ENCODE data around the gene DAPK2. TPM values are rescaled to one million over a fixed set of nuclear protein-coding genes. Genes with fewer than 3 reads are reported as not detected.
A peak's percentile ranks its signal among the peaks of the same experiment; 100 is the strongest.

The DAPK2 gene
- total and polyA plus RNA-seq, 2 of the 13 experiments (the other 11 are each of a cell fraction or from before 2014, with no cell fraction given): 0.33 to 0.63 TPM

- TF ChIP-seq POGK (CRISPR knock-in tag; conservative IDR thresholded peaks at IDR 0.05): no peak
- no peak for TF ChIP-seq ZSCAN29 (CRISPR knock-in tag; conservative IDR thresholded peaks at IDR 0.05)
- TF ChIP-seq HHEX (CRISPR knock-in tag; IDR thresholded peaks at IDR 0.05): no peak
- TF ChIP-seq ARNTL (CRISPR knock-in tag; IDR thresholded peaks at IDR 0.05): no peak
- no peak for TF ChIP-seq ZNF350 (CRISPR knock-in tag; IDR thresholded peaks at IDR 0.05; ENCODE audit: borderline replicate concordance, low read depth)
- TF ChIP-seq ZNF878 (CRISPR knock-in tag; IDR thresholded peaks at IDR 0.05): no peak
- 0 out of 2 replicates have a peak, but pooled peaks have one; percentile 23 for TF ChIP-seq BCL6 (CRISPR knock-in tag; IDR thresholded peaks at IDR 0.05)
- TF ChIP-seq ZNF883 (CRISPR knock-in tag; IDR thresholded peaks at IDR 0.05; ENCODE audit: not compliant biosample characterization): no peak
- TF ChIP-seq JDP2 (CRISPR knock-in tag; IDR thresholded peaks at IDR 0.05; ENCODE audit: borderline replicate concordance): no peak
- TF ChIP-seq REL (CRISPR knock-in tag; conservative IDR thresholded peaks at IDR 0.05): no peak
- no peak for TF ChIP-seq GMEB1 (CRISPR knock-in tag; IDR thresholded peaks at IDR 0.05; ENCODE audit: borderline replicate concordance)
- no peak for TF ChIP-seq ZZZ3 (CRISPR knock-in tag; IDR thresholded peaks at IDR 0.05; ENCODE audit: borderline replicate concordance)
- no peak for TF ChIP-seq ZBTB38 (CRISPR knock-in tag; IDR thresholded peaks at IDR 0.05)
- TF ChIP-seq SP5 (CRISPR knock-in tag; IDR thresholded peaks at IDR 0.05; ENCODE audit: borderline replicate concordance, low read depth): no peak
- TF ChIP-seq ZKSCAN8 (CRISPR knock-in tag; IDR thresholded peaks at IDR 0.05; ENCODE audit: borderline replicate concordance): no peak
- no peak for TF ChIP-seq E2F2 (CRISPR knock-in tag; IDR thresholded peaks at IDR 0.05; ENCODE audit: borderline replicate concordance)
- peak; percentile 41; the same call in 1 of the 2 replicates for TF ChIP-seq ZNF274 (CRISPR knock-in tag; IDR thresholded peaks at IDR 0.05)
- no peak for TF ChIP-seq BCL3 (CRISPR knock-in tag; IDR thresholded peaks at IDR 0.05)
- TF ChIP-seq BORCS8-MEF2B (CRISPR knock-in tag; IDR thresholded peaks at IDR 0.05): no peak
- TF ChIP-seq HMGXB4 (CRISPR knock-in tag; IDR thresholded peaks at IDR 0.05; ENCODE audit: borderline replicate concordance in 1 of 2, low read depth in 1 of 2): no peak
- TF ChIP-seq FIP1L1 (IDR thresholded peaks at IDR 0.05; ENCODE audit: borderline replicate concordance, insufficient read depth, low read depth, low read length): no peak
Measured at GRCh38 chr15:64070965-64071851, 24.9 kb upstream of the DAPK2 start (continued).

Data from HepG2 (cell line).